ENCODE measurements around the gene GALNT16. TPM values are rescaled to one million over a fixed set of nuclear protein-coding genes. Genes with fewer than 3 reads are reported as not detected.

GALNT16 gene
- total RNA-seq, 1 experiment from 2014 or later, result 3.8 TPM

- Mint-ChIP-seq H3K36me3 (ENCODE audit: insufficient read depth, unreplicated experiment) (no peaks in the 10 kb centered on the region), H3K9me3 (ENCODE audit: unreplicated experiment) (no peaks in the 10 kb centered on the region), H3K4me1 (ENCODE audit: low read depth, unreplicated experiment) (no peaks in the 10 kb centered on the region), H3K27ac (ENCODE audit: unreplicated experiment) (no peak overlapping the region), H3K27me3 (ENCODE audit: insufficient read depth, unreplicated experiment) (no peaks in the 10 kb centered on the region), H3K4me3 (ENCODE audit: unreplicated experiment) (no peak overlapping the region)
- TF ChIP-seq CTCF (IDR thresholded peaks at IDR 0.05; ENCODE audit: insufficient read depth in 1 of 2, low read depth in 1 of 2, low read length in 1 of 2, severe bottlenecking in 1 of 2, unreplicated experiment in 1 of 2), result no peak
- ChIA-PET CTCF (no interaction called here), POLR2A (no interaction called here)
- Histone ChIP-seq H3K4me3 (ENCODE audit: low read depth, low read length) (no peak overlapping the region), H3K4me1 (no peaks in the 10 kb centered on the region), H3K27me3 (replicated peaks; ENCODE audit: control insufficient read depth, insufficient read depth, low read length) (no peaks in the 10 kb centered on the region), H3K36me3 (ENCODE audit: control insufficient read depth, insufficient read depth, low read length) (no peaks in the 10 kb centered on the region), H3K9me3 (no peaks in the 10 kb centered on the region)
- no TSS peak for BruUV-seq (replicated peaks)
- intact Hi-C loops (cut with micrococcal nuclease; ENCODE audit: unreplicated experiment), result no loop called here
- no peak for DNase-seq
Measured at GRCh38 chr14:69334576-69334975, 74.6 kb downstream of the GALNT16 start.

- no peak for DNase-seq
- Histone ChIP-seq H3K4me3 (ENCODE audit: low read depth, low read length) (no peak overlapping the region), H3K9me3 (no peaks in the 10 kb centered on the region), H3K4me1 (no peaks in the 10 kb centered on the region), H3K36me3 (ENCODE audit: control insufficient read depth, insufficient read depth, low read length) (no peaks in the 10 kb centered on the region), H3K27me3 (replicated peaks; ENCODE audit: control insufficient read depth, insufficient read depth, low read length) (no peaks in the 10 kb centered on the region)
- Mint-ChIP-seq H3K36me3 (ENCODE audit: insufficient read depth, unreplicated experiment) (no peaks in the 10 kb centered on the region), H3K4me3 (ENCODE audit: unreplicated experiment) (no peak overlapping the region), H3K4me1 (ENCODE audit: low read depth, unreplicated experiment) (no peaks in the 10 kb centered on the region), H3K27ac (ENCODE audit: unreplicated experiment) (no peak overlapping the region), H3K9me3 (ENCODE audit: unreplicated experiment) (no peaks in the 10 kb centered on the region), H3K27me3 (ENCODE audit: insufficient read depth, unreplicated experiment) (no peaks in the 10 kb centered on the region)
- ChIA-PET CTCF (no interaction called here), POLR2A (no interaction called here)
- no TSS peak for BruUV-seq (replicated peaks)
- no peak for TF ChIP-seq CTCF (IDR thresholded peaks at IDR 0.05; ENCODE audit: insufficient read depth in 1 of 2, low read depth in 1 of 2, low read length in 1 of 2, severe bottlenecking in 1 of 2, unreplicated experiment in 1 of 2)
- intact Hi-C loops (cut with micrococcal nuclease; ENCODE audit: unreplicated experiment), result no loop called here
Measured at GRCh38 chr14:69335371-69335771, 75.4 kb downstream of the GALNT16 start.

- H3K36me3 ChIP-seq (ENCODE audit: control insufficient read depth, insufficient read depth, low read length), result no peaks in the 10 kb centered on the region
- DNase-seq, result no peak
- no TSS peak for BruUV-seq (replicated peaks)
- intact Hi-C loops (cut with micrococcal nuclease; ENCODE audit: unreplicated experiment), result no loop called here
- no peaks in the 10 kb centered on the region for H3K27me3 ChIP-seq (replicated peaks; ENCODE audit: control insufficient read depth, insufficient read depth, low read length)
- H3K9me3 ChIP-seq, result no peaks in the 10 kb centered on the region
- H3K4me3 Mint-ChIP-seq (ENCODE audit: unreplicated experiment), result no peak overlapping the region
- H3K4me1 Mint-ChIP-seq (ENCODE audit: low read depth, unreplicated experiment), result peaks cover 11% of the 10 kb centered on the region
- H3K36me3 Mint-ChIP-seq (ENCODE audit: insufficient read depth, unreplicated experiment), result no peaks in the 10 kb centered on the region
- H3K4me1 ChIP-seq, result no peaks in the 10 kb centered on the region
- H3K9me3 Mint-ChIP-seq (ENCODE audit: unreplicated experiment), result no peaks in the 10 kb centered on the region
- no peak overlapping the region for H3K4me3 ChIP-seq (ENCODE audit: low read depth, low read length)
- CTCF ChIA-PET, result no interaction called here
- no peak overlapping the region for H3K27ac Mint-ChIP-seq (ENCODE audit: unreplicated experiment)
- POLR2A ChIA-PET, result interaction anchor here (0.5 kb wide), 1 partner anchor 56 kb away, joined by 4 read pairs; no protein-coding TSS in a partner anchor
- no peaks in the 10 kb centered on the region for H3K27me3 Mint-ChIP-seq (ENCODE audit: insufficient read depth, unreplicated experiment)
- TF ChIP-seq CTCF (IDR thresholded peaks at IDR 0.05; ENCODE audit: insufficient read depth in 1 of 2, low read depth in 1 of 2, low read length in 1 of 2, severe bottlenecking in 1 of 2, unreplicated experiment in 1 of 2), result no peak
Measured at GRCh38 chr14:69337984-69338383, 78.0 kb downstream of the GALNT16 start.
